Measurements from ENCODE around the gene SLC15A4. TPM values are rescaled to one million over a fixed set of nuclear protein-coding genes. Genes with fewer than 3 reads are reported as not detected.
A peak's percentile ranks its signal among the peaks of the same experiment; 100 is the strongest.
"Not testable (repeated sequence)": the region's sequence is repeated elsewhere in the genome, so short reads cannot be mapped to it uniquely, and the experiment has no call there.

SLC15A4 gene
- total RNA-seq, 4 donors from 2014 or later: 41.3 to 55.1 (median 43.6) TPM

GRCh38 chr12:128840862-128841468 lies 17.2 kb upstream of the SLC15A4 start:
- WGBS, 2 donors: 48 to 59% methylated on average over 8 of the region's 8 CpGs
- no peak overlapping the region for H3K4me3 ChIP-seq (ENCODE audit: low read depth, poor library complexity, severe bottlenecking)
- no peak for DNase-seq (ENCODE audit: low spot score in 2 of 2)
- TF ChIP-seq POLR2A (IDR thresholded peaks at IDR 0.05) (no peak), CTCF (IDR thresholded peaks at IDR 0.05) (no peak)
- intact Hi-C loops (cut with DNase I; ENCODE audit: low total_unique reads): no loop called here

DNA sequence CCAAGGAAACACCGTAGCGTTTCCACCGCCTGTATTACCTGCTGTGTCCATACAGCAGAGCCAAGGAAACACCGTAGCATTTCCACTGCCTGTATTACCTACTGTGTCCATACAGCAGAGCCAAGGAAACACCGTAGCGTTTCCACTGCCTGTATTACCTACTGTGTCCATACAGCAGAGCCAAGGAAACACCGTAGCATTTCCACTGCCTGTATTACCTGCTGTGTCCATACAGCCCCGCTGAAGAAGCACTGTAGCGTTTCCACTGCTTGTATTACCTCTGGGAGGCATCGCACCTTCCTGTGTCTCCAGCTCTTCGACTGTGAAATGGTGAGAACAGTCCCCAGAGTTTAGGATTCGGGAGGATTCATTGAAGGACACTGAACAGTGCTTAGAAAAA lies 16.1 kb upstream of the SLC15A4 start:
- peak in 1 of 2 donors; percentile 76 for DNase-seq (ENCODE audit: low spot score in 2 of 2)
- H3K4me3 ChIP-seq (ENCODE audit: low read depth, poor library complexity, severe bottlenecking); intact Hi-C loops (cut with DNase I; ENCODE audit: low total_unique reads): not testable (repeated sequence)
- 74 to 78% methylated on average over 12 of the region's 12 CpGs for WGBS, 2 donors

- intact Hi-C loops (cut with DNase I; ENCODE audit: low total_unique reads): no loop called here
- TF ChIP-seq CTCF (IDR thresholded peaks at IDR 0.05) (no peak), POLR2A (IDR thresholded peaks at IDR 0.05) (no peak)
- no peak for DNase-seq (ENCODE audit: low spot score in 2 of 2)
- whole genome bisulfite sequencing, 2 donors: 94 to 97% methylated on average over 10 of the region's 10 CpGs
- H3K4me3 ChIP-seq (ENCODE audit: low read depth, poor library complexity, severe bottlenecking): no peak overlapping the region
Measured at GRCh38 chr12:128833418-128833817, 9.7 kb upstream of the SLC15A4 start.

- WGBS, 2 donors: 76 to 77% methylated on average over 7 of the region's 7 CpGs
- no peak for TF ChIP-seq POLR2A (IDR thresholded peaks at IDR 0.05)
- TF ChIP-seq CTCF (IDR thresholded peaks at IDR 0.05): no peak
- intact Hi-C loops (cut with DNase I; ENCODE audit: low total_unique reads): no loop called here
Measured at GRCh38 chr12:128830505-128830893, 6.7 kb upstream of the SLC15A4 start.

DNA sequence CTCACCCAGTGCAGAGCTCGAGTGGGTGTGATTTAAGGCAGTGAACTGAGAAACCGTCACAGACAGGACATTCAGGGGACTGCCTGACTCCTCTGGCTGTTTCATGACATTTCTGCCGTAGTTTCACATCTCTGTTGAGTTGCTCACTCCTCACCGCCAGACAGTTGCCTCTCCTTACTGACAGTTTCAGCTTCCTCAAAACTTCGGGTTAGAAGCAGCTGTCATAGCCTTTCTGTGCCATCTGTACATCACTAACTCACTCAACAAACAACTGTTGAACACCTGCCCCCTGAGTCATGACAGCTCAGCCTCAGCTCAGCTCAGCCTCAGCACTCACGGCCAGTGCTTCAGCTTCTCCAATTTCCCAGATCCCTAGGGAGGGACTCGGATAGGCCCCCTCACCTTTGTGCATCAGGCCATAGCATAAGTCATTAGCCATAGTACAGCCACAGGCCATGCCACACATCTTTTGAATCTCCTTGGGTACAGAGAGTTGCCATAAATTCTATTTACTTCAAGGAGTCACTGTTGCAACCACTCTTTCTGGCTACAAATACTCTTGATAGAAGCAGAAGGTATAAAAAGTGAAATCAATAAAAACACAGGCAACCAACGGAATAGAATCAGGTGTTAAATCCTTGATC lies 6.2 kb upstream of the SLC15A4 start:
- TF ChIP-seq CTCF (IDR thresholded peaks at IDR 0.05) (no peak), POLR2A (IDR thresholded peaks at IDR 0.05) (no peak)
- WGBS, 2 donors: 73% methylated on average over 8 of the region's 8 CpGs
- DNase-seq (ENCODE audit: low spot score in 2 of 2): no peak
- intact Hi-C loops (cut with DNase I; ENCODE audit: low total_unique reads): no loop called here
- H3K4me3 ChIP-seq (ENCODE audit: low read depth, poor library complexity, severe bottlenecking): no peak overlapping the region

More at GRCh38 chr12:128830505-128830893, 6.7 kb upstream of the SLC15A4 start:
- DNase-seq (ENCODE audit: low spot score in 2 of 2): no peak
- H3K4me3 ChIP-seq (ENCODE audit: low read depth, poor library complexity, severe bottlenecking): no peak overlapping the region

DNA sequence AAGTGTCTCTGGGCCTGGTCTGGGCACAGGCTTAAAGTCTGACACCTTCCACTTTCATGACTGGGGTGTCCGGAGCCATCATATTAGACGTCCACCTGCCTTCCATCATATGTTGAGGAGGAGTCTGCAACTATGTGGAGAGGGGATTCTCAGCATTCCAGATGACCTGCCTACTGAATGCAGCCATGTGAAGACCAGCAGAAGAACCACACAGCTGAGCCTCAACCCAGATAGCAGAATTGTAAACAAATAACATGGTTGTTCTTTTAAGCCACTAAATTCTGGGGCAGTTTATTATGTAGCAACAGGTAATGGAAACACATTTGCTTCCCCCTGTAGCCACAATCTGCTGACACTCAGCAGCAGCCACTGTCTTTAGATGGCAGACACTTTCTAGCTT lies 4.0 kb upstream of the SLC15A4 start:
- intact Hi-C loops (cut with DNase I; ENCODE audit: low total_unique reads): no loop called here
- 93 to 94% methylated on average over 2 of the region's 2 CpGs for WGBS, 2 donors
- TF ChIP-seq POLR2A (IDR thresholded peaks at IDR 0.05) (no peak), CTCF (IDR thresholded peaks at IDR 0.05) (no peak)
- no peak for DNase-seq (ENCODE audit: low spot score in 2 of 2)
- no peak overlapping the region for H3K4me3 ChIP-seq (ENCODE audit: low read depth, poor library complexity, severe bottlenecking)
